GM12878 (cell line): ENCODE measurements around the gene VGLL3. TPM values are rescaled to one million over a fixed set of nuclear protein-coding genes. Genes with fewer than 3 reads are reported as not detected.

Experiments
- ATAC-seq: fragments of 200-7000 bp; cut with Tn5 transposase; 3 replicates; pipeline ENCODE4 v1.9.1; 2020; ENCODE audit warnings: mild to moderate bottlenecking, moderate library complexity
- BruUV-seq: library from RNA; stranded (reverse); fragments of 400-500 nt; replicated peaks from 2 replicates; lab custom pipeline; 2021; lab: Mats Ljungman, UMichigan
- CTCF ChIA-PET: fragments of 300-600 bp; sonication (Branson Sonifier 250); formaldehyde crosslinking; extraction: SDS; loops from one replicate; lab custom pipeline; 2021; ENCODE audit warnings: inconsistent platforms; lab: Yijun Ruan, JAX
- POLR2A ChIA-PET: fragments of 350-600 bp; formaldehyde crosslinking; extraction: SDS; loops from one replicate; lab custom pipeline; 2021; ENCODE audit warnings: inconsistent platforms; lab: Charles Lee
- RAD21 ChIA-PET: fragments of 300-600 bp; sonication (Branson Sonifier 250); formaldehyde crosslinking; loops from one replicate; lab custom pipeline; 2023; ENCODE audit warnings: antibody characterized with exemption; ENCODE audit not compliant: unreplicated experiment; lab: Charles Lee
- SMC1A ChIA-PET: fragments of 300-600 bp; sonication (Branson Sonifier 250); formaldehyde crosslinking; loops from one replicate; lab custom pipeline; 2023; ENCODE audit not compliant: unreplicated experiment, uncharacterized antibody; lab: Charles Lee
- DNase-seq: peaks from one replicate; pipeline ENCODE4 v3.0.0-alpha.2; 2011; ENCODE audit warnings: low read depth, low spot score
- FAIRE-seq: peaks from 3 replicates; lab custom pipeline; 2011; peaks lifted over from hg19 to GRCh38; lab: Jason Lieb, UNC
- H2AFZ ChIP-seq: 2 replicates; pipeline ENCODE4 v1.6.0; 2011; ENCODE audit warnings: low read depth, low read length, control low read depth; ENCODE audit not compliant: control insufficient read depth
- H3K27ac ChIP-seq: 2 replicates; pipeline ENCODE4 v1.5.1; 2011; ENCODE audit warnings: control low read depth; ENCODE audit not compliant: control insufficient read depth, insufficient read depth
- H3K27me3 ChIP-seq, 2 experiments: replicated peaks in 1 of 2; 2 replicates each; pipeline versions ENCODE4 v1.6.0 to v1.6.1; 2011; ENCODE audit warnings: low read length in 1 of 2; ENCODE audit not compliant: control insufficient read depth in 2 of 2, insufficient read depth in 2 of 2
- H3K36me3 ChIP-seq, 2 experiments: 2 replicates each; pipeline ENCODE4 v1.5.1; 2011; ENCODE audit warnings: low read length in 1 of 2; ENCODE audit not compliant: control insufficient read depth in 2 of 2, insufficient read depth in 2 of 2
- H3K4me1 ChIP-seq: 2 replicates; pipeline ENCODE4 v1.6.1; 2011; ENCODE audit warnings: mild to moderate bottlenecking, low read length, moderate library complexity, mixed read lengths; ENCODE audit not compliant: control insufficient read depth, insufficient read depth
- H3K4me2 ChIP-seq: 2 replicates; pipeline ENCODE4 v1.6.0; 2011; ENCODE audit warnings: control low read depth; ENCODE audit not compliant: control insufficient read depth, insufficient read depth
- H3K4me3 ChIP-seq: fragments of 200-600 bp; sonication (generic); 2 replicates; pipeline ENCODE4 v1.5.1; 2016
- H3K79me2 ChIP-seq: 2 replicates; pipeline ENCODE4 v1.6.0; 2011; ENCODE audit warnings: low read length; ENCODE audit not compliant: control insufficient read depth, insufficient read depth
- H3K9ac ChIP-seq: 2 replicates; pipeline ENCODE4 v1.8.0; 2011; ENCODE audit warnings: low read length, control low read depth, mixed read lengths; ENCODE audit not compliant: control insufficient read depth, insufficient read depth
- H3K9me3 ChIP-seq: replicated peaks from 3 replicates; pipeline ENCODE4 v1.5.1; 2011; ENCODE audit warnings: mild to moderate bottlenecking, low read length; ENCODE audit not compliant: control insufficient read depth, insufficient read depth
- H4K20me1 ChIP-seq: 2 replicates; pipeline ENCODE4 v1.6.0; 2011; ENCODE audit not compliant: control insufficient read depth, insufficient read depth
- BCL11A ChIP-seq: IDR thresholded peaks from 2 replicates; pipeline ENCODE4 v1.6.1; 2011; ENCODE audit warnings: low read depth, low read length
- HDAC6 ChIP-seq: fragments of 200-600 bp; sonication (generic); IDR thresholded peaks from one replicate; pipeline ENCODE4 v1.8.0; 2017; ENCODE audit warnings: antibody characterized with exemption; ENCODE audit not compliant: unreplicated experiment
- KDM1A ChIP-seq: fragments of 200-600 bp; sonication (generic); IDR thresholded peaks from 2 replicates; pipeline ENCODE4 v1.6.1; 2016; ENCODE audit warnings: borderline replicate concordance
- MAX ChIP-seq: IDR thresholded peaks from 2 replicates; pipeline ENCODE4 v1.6.1; 2012; ENCODE audit warnings: low read depth, low read length, improper control_type of control experiment
- NFYA ChIP-seq: IDR thresholded peaks from 2 replicates; pipeline ENCODE4 v1.6.1; 2011; ENCODE audit warnings: low read depth, mild to moderate bottlenecking, low read length, improper control_type of control experiment, borderline replicate concordance
- ZBTB40 ChIP-seq: fragments of 450-650 bp; IDR thresholded peaks from 2 replicates; pipeline ENCODE4 v1.6.1; 2016; ENCODE audit warnings: mild to moderate bottlenecking, moderate library complexity, borderline replicate concordance
- WGBS: methylation state at CpG from one replicate; pipeline ENCODE4 v1.1.6; 2016; ENCODE audit warnings: low lambda C conversion rate; ENCODE audit not compliant: insufficient replicate concordance, insufficient coverage; ENCODE audit errors: missing lambda C conversion rate; 5-methylcytosine and 5-hydroxymethylcytosine counted together
- in situ Hi-C: fragments of 300-500 bp; cut with MboI; formaldehyde crosslinking; loops from 9 replicates; pipeline ENCODE4 v1.14.3; 2018; ENCODE audit warnings: mixed read lengths
- intact Hi-C: fragments of 100-400 bp; cut with micrococcal nuclease; formaldehyde crosslinking; loops from one replicate; pipeline ENCODE4 v1.14.2; 2022; ENCODE audit not compliant: unreplicated experiment
- polyA plus RNA-seq, 11 experiments: library from polyadenylated mRNA; depleted of rRNA in 4 of 11; unstranded in 6 of 11; stranded (reverse) in 5 of 11; fragments of >200 nt; fragmentation: Nextera tagmentation in 4 of 11; fragmentation: Illumina TruSeq in 1 of 11; extraction: Ambion mirVana in 4 of 11; extraction: Trizol in 1 of 11; gene quantifications; 1 replicate in 1 of 11; 2 replicates in 10 of 11; pipeline versions ENCODE4 v1.2.1 to v1.2.3, GENCODE V29; 2011 to 2016; ENCODE audit warnings: inconsistent platforms in 2 of 11, missing spikeins in 2 of 11, low read depth in 1 of 11
- total RNA-seq, 4 experiments: library from RNA; depleted of rRNA in 3 of 4; stranded (reverse); fragments of >200 nt in 3 of 4; fragmentation: Illumina TruSeq in 1 of 4; extraction: Trizol in 1 of 4; gene quantifications; 2 replicates each; pipeline versions ENCODE4 v1.2.1 to v1.2.3, GENCODE V29; 2013 to 2021
- TF ChIP-seq, protein P1 (sequence below): fragments of 450-650 bp; IDR thresholded peaks from 2 replicates; pipeline ENCODE4 v1.6.1; 2016; ENCODE audit warnings: mild to moderate bottlenecking
- TF ChIP-seq, protein P2 (sequence below): IDR thresholded peaks from 2 replicates; pipeline ENCODE4 v1.6.1; 2011; ENCODE audit warnings: borderline replicate concordance, low read depth, mild to moderate bottlenecking, moderate library complexity, low read length; ENCODE audit not compliant: insufficient read depth, poor library complexity, severe bottlenecking

VGLL3 gene
- total and polyA plus RNA-seq, 10 of the 15 experiments (the other 5 are each of a cell fraction or from before 2014, with no cell fraction given), result 0.05 TPM; not detected in 9

- Histone ChIP-seq H3K27me3 (peaks cover 0 to 5% of the 10 kb centered on the region in 2 experiments; a peak in 3 of 4 replicates), H2AFZ (no peak overlapping the region), H3K36me3 (no peaks in the 10 kb centered on the region), H3K4me1 (no peaks in the 10 kb centered on the region), H4K20me1 (no peaks in the 10 kb centered on the region), H3K9ac (no peak overlapping the region), H3K27ac (no peak overlapping the region), H3K4me3 (no peak overlapping the region), H3K9me3 (no peaks in the 10 kb centered on the region), H3K79me2 (no peaks in the 10 kb centered on the region), H3K4me2 (no peak overlapping the region)
- SMC1A ChIA-PET, result no interaction called here
- CTCF ChIA-PET, result no interaction called here
- intact Hi-C loops (no loop called here), in situ Hi-C loops (no loop called here)
- RAD21 ChIA-PET, result no interaction called here
- WGBS, result 25% methylated on average over 5 of the region's 5 CpGs
- POLR2A ChIA-PET, result no interaction called here
- ATAC-seq (no peak), FAIRE-seq (no peak), DNase-seq (no peak)
- no TSS peak for BruUV-seq
- TF ChIP-seq MAX (no peak), HDAC6 (no peak), KDM1A (no peak), NFYA (no peak), BCL11A (no peak), ZBTB40 (no peak)
- TF ChIP-seq, protein P1, sequence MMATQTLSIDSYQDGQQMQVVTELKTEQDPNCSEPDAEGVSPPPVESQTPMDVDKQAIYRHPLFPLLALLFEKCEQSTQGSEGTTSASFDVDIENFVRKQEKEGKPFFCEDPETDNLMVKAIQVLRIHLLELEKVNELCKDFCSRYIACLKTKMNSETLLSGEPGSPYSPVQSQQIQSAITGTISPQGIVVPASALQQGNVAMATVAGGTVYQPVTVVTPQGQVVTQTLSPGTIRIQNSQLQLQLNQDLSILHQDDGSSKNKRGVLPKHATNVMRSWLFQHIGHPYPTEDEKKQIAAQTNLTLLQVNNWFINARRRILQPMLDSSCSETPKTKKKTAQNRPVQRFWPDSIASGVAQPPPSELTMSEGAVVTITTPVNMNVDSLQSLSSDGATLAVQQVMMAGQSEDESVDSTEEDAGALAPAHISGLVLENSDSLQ, result no peak
- TF ChIP-seq, protein P2, sequence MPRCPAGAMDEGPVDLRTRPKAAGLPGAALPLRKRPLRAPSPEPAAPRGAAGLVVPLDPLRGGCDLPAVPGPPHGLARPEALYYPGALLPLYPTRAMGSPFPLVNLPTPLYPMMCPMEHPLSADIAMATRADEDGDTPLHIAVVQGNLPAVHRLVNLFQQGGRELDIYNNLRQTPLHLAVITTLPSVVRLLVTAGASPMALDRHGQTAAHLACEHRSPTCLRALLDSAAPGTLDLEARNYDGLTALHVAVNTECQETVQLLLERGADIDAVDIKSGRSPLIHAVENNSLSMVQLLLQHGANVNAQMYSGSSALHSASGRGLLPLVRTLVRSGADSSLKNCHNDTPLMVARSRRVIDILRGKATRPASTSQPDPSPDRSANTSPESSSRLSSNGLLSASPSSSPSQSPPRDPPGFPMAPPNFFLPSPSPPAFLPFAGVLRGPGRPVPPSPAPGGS, result no peak
Observed at GRCh38 chr3:86995537-86995936, 4.6 kb upstream of the VGLL3 start.
